GM21515 (cell line): Measurements from ENCODE around the gene PSME4.
A peak's percentile ranks its signal among the peaks of the same experiment; 100 is the strongest.

Source experiments
- ATAC-seq: cut with Tn5 transposase; IDR thresholded peaks from one replicate; pipeline ENCODE4 v1.9.1; 2021; ENCODE audit not compliant: unreplicated experiment

Gene PSME4, protein sequence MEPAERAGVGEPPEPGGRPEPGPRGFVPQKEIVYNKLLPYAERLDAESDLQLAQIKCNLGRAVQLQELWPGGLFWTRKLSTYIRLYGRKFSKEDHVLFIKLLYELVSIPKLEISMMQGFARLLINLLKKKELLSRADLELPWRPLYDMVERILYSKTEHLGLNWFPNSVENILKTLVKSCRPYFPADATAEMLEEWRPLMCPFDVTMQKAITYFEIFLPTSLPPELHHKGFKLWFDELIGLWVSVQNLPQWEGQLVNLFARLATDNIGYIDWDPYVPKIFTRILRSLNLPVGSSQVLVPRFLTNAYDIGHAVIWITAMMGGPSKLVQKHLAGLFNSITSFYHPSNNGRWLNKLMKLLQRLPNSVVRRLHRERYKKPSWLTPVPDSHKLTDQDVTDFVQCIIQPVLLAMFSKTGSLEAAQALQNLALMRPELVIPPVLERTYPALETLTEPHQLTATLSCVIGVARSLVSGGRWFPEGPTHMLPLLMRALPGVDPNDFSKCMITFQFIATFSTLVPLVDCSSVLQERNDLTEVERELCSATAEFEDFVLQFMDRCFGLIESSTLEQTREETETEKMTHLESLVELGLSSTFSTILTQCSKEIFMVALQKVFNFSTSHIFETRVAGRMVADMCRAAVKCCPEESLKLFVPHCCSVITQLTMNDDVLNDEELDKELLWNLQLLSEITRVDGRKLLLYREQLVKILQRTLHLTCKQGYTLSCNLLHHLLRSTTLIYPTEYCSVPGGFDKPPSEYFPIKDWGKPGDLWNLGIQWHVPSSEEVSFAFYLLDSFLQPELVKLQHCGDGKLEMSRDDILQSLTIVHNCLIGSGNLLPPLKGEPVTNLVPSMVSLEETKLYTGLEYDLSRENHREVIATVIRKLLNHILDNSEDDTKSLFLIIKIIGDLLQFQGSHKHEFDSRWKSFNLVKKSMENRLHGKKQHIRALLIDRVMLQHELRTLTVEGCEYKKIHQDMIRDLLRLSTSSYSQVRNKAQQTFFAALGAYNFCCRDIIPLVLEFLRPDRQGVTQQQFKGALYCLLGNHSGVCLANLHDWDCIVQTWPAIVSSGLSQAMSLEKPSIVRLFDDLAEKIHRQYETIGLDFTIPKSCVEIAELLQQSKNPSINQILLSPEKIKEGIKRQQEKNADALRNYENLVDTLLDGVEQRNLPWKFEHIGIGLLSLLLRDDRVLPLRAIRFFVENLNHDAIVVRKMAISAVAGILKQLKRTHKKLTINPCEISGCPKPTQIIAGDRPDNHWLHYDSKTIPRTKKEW (N-terminal part only)

DNA sequence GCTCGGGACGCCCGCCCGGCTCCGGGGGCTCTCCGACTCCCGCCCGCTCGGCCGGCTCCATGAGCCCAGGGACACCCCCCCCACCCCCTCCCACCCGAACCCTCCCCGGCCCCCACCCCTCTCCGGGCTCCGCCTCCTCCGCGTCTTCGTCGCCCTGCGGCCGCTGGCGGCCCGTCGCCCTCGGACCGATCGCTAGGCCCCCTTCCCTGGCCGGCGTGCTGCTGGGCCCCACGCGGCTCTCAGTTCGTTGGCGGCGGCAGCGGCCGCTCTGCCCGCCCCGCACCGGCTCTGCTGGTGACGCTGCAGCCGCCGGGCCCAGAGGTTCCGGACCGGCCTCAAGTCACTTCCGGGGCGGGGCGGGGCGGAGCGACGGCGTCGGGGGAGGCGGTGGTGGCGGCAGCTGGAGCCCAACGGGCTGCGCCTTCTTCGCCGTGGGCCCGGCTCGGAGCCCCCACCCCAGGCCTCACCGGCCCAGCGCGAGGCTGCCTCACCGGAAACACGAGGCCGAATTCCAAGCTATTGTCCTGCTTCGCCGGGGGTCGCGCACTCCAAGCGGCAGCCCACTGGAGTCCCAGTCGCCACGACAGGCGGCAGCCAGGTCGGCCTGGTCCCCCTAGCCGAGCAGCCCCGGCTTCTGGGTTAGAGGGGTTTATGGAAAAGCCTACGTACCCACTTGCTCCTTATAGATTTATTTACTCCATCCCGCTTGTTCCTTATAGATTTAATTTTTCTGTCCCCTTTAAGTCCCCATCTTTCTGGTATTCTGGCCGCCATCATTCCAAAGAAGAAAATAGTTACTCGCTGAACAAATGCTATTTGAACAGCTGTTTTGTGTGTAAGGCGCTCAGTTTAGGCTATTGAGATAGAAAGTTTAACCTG lies at the start of gene PSME4:
PSME4 (minus strand) TSS at position 270 of the 879 bp plus-strand sequence; CDS start at position 61, 209 bp downstream.
- peak; percentile 89 for ATAC-seq

DNA sequence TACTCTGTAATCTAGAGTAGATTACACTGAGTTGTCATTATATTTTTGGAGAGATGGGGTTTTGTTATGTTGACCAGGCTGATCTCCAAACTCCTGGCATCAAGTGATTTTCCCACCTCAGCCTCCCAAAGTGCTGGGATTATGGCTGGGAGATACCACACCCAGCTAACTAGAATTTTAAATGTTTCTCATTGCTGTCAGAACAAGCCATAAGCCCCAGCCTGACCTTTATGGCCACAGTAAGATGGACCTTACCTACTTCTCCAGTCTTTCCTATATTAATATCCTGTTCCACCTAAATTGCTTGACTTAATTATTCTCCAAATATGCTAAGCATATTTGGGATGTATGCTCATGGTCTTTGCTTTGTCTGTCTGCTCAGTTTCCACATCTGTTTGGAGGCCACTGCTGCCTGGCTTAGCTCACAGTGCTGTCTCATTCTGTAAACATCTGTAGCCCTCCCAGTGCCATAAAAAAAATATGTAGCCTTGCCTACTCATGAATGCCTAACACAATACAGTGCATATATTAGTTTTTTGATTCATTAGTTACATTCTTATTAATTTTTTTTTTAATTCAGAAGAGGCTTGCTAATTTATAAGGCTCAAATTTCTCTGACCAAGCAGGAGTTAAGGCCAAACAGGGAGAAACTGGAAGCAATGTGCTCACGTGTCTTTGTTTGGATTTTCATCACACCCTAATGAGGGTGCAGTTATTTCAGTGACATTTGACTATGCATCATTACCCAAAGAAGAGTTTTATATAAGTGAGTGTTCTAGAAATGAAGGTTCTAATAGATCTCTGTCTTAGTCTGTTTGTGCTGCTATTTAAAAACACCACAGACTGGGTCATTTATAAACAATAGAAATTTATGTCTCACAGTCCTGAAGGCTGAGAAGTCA lies 45.3 kb upstream of the PSME4 start:
- ATAC-seq: no peak

DNA sequence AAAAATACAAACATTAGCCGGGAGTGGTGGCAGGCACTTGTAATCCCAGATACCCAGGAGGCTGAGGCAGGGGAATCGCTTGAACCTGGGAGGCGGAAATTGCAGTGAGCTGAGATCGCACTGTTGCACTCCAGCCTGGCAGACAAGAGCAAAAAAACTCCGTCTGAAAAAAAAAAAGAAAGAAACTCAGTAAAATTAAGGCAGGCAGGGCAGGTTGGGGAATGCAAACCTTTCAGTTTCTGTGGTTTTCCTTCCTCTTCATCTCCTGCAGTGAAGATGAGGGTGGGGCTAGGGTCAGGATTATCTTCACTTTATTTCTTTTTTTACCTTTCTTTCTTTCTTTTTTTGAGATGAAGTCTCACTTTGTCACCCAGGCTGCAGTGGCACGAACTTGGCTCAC lies 43.2 kb upstream of the PSME4 start:
- no peak for ATAC-seq

DNA sequence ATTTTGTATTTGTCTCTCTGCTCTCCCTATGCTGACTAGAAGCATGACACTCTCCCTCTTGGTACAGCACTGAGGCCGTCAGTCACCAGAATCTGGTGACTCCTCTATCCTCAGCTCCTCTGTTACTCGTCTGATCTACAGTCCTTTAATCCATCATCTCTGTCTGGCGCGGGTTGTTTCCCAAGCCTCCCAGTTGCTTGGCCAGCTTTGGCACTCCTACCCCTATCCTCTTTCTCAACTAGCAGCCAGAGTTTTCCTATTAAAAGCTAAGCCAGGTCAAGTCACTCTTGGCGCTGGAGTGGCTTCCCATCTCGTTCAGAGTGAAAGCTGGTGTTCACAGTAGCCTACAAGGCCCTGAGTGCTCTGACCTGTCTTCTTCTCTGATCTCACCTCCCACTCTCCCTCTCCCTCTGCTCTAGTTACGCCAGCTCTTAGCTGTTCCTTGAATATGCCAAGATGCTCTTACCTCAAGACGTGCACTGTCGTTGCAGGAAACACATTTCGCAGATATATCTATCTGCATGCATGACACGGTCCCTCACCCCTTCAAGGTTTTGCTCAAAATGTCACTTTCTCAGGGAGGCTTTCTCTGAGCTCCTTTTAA lies 41.8 kb upstream of the PSME4 start:
- no peak for ATAC-seq

DNA sequence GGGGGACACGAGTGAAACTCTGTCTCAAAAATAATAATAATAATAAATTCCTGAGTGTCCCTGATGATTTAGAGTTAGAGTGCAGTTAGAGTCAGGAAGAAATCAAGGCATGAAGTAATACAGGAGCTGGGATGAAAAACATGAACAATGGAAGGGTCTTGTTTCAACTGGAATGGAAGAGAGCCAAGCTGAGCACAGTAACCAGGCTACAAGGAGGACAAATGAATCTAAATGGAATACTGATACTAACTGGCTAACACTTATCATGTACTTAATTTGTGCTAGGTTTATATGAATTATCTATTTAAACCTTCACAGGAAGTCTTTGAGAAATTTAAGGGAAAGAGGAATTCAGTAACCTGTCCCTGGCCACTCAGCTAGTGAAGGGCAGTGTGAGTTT lies 38.8 kb upstream of the PSME4 start:
- no peak for ATAC-seq

DNA sequence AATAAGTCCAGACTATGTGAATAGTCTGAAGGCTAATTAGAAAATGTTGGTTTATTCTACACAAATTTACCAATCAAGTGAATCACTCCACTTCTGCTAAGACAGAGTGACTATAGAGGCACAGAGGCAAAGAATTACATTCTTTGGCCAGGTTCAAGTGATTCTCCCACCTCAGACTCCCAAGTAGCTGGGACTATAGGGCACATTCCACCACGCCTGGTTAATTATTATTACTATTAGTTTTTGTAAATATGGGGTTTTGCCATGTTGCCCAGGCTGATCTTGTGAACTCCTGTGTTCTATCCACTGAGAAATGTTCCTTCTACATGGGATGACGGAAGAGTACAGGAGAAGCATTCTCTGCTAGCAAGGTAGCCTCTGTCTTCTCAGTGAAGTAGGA lies 37.6 kb upstream of the PSME4 start:
- ATAC-seq: no peak

DNA sequence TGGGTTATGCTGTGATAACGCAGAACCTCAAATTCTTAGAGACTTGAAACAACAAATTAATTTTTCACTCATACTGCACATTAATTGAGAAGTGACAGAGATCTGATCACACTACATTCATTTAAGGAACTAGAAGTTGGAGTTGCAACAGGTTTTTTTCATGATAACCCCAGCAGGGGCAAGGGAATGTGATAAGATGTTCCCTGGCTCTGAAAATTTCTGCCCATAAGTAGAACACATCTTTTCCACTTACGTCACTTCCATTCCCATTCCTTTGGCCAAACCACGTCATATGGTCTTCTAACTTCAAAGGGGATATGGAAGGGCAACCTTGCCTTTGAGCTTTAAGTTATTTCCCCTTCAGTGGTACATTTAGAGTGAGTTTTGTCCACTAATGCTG lies 29.7 kb upstream of the PSME4 start:
- ATAC-seq: no peak

DNA sequence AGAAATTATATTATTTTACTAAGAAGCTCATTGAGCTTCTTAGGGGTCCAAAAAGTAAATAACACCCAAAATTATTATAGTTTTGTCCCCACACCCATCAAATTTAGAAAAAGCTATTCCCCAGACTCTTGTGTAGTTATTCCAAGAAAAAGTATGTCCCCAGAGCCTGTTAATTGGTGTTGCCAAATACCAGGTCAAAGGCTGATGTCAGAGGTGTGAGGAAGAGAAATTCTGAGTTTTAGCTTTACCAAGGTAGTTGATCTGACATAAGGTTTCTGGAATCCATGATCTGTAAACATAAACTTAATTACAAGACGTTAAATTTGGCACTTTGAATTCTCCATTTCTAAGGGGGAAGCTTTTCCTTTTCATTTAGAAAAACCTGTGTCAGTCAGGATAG lies 29.3 kb upstream of the PSME4 start:
- no peak for ATAC-seq

DNA sequence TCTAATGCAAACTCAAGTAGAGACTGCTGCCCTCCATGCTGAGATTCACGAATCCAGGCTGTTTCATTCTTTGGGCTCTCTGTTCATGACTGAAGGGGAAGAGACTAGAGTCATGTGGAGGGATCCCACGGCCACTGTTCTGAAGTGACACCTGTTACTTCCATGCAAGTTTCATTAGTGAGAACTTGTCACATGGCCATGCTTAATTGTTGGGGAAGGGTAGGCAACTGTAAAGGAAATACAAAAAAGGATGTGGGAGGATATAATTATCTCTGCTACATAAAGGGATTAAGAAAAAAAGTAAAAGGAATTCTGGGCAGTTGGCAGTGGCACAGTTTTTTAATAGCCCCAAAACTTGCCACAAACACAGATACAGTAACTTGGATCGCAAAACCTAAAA lies 28.0 kb upstream of the PSME4 start:
- no peak for ATAC-seq

DNA sequence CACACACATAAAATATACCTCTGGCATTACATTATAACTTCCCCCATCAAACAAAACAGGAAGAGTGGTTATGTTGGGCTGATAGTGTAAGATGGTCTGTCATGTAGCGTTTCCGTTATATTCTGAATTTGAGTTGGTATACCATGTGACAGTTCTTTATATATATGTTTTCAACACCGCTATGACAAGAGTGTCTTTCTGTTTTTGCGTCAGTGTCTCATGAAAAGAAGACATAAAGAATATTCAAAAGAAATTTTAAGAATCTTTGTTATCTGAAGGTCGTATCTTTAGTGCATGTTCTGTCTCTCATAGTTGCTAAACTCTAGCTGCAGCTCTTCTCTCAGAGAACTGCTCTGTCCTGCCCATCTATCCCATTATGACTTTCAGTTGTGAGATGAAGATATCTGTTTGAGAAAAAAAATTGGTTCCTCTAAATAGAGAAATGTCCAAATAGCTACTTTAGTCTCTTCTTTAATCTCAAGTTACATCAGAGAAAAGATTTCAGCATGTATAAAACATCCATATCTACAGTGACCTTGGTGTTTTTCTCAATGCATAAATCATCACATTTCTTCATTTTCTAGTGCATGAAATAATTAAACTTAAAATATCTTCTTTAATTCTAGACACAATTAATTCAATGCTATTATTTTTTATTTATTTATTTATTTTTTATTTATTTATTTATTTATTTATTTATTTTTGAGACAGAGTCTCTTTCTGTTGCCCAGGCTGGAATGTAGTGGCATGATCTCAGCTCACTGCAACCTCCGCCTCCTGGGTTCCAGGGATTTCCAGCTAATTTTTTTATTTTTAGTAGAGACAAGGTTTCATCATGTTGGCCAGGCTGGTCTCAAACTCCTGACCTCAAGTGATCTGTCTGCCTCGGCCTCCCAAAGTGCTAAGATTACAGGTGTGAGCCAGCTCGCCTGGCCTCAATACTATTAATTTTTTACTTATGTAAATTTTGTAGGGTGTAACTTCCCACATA lies 24.3 kb upstream of the PSME4 start:
- no peak for ATAC-seq

DNA sequence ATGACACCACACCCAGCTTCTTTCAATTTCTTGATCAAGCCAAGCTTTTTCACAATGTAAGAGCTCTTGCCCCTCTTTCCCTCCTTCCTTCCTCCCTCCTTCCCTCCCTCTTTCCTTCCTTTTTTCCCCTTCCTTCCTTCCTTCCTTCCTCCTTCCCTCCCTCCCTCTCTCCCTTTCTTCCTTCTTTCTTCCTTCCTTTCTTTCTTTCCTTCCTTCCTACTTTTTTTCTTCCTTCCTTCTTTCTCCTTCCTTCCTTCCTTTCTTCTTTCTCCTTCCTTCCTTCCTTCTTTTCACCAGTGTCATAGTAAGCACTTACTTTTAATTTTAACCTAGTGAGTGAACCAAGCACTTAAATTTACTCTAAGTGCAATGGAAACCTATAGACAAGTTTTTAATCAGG lies 21.2 kb upstream of the PSME4 start:
- no peak for ATAC-seq

DNA sequence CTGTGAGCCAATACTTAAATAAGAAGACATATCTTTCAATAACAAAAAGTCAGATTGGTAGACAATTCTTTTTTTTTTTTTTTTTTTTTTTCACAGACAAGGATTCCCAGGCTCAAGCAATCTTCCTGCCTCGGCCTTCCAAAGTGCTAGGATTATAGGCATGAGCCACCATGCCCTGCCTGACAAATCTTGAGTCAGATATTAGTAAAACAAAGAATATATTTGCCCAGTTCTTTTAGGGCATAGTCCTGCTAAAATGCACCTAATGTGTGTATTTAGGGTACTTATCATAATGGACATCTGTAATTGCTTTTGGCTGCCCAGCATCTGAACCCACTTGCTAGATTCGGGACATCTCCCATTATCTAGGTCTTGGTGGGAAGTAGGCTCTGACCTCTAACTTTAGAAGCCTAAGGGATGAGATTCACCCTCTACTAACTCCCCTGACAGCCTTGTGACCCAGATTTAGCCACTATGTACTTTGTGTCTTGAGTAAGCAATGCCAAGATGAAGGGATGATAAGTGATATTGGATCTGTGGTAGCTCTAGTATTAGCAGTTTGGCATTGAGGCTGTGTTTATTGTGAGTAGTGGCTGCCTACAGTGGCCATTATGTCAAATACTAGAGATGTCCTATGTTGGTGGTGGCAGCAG lies 18.5 kb upstream of the PSME4 start:
- ATAC-seq: no peak

DNA sequence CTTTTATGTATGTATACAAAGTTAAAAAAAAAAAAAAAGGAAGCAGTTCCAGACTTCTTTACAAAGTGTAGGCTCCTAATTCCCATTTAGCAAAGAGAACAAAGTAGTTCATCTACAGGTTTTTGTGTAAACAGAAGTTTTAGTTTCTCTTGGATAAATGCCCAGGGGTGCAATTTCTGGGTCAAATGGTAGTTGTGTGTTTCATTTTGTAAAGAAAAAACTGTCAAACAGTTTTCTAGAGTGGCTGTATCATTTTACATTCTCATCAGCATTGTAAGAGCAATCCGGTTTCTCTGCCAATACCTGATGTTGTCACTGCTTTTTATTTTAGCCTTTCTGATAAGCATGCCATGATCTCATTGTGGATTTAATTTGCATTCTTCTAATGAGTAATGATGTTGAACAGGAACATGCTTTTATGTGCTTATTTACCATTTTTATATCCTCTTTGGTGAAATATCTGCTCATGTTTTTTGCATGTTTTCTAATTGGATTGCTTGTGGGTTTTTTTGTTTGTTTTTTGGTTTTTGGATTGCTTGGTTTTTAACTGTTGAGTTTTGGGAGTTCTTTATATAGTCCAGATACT lies 16.6 kb upstream of the PSME4 start:
- peak; percentile 52 for ATAC-seq

DNA sequence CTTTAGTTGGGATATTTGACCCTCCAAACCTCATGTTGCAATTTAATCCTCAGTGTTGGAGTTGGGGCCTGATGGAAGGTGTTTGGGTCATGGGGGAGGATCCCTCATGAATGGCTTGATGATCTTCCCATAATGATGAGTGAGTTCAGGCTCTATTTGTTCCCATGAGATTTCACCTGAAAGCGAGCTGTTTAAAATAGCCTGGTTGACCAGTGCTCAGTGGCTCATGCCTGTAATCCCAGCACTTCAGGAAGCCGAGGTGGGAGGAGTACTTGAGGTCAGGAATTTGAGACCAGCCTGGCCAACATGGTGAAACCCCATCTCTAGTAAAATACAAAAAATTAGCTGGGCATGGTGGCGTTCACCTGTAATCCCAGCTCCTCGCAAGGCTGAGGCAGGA lies 14.9 kb upstream of the PSME4 start:
- ATAC-seq: no peak

DNA sequence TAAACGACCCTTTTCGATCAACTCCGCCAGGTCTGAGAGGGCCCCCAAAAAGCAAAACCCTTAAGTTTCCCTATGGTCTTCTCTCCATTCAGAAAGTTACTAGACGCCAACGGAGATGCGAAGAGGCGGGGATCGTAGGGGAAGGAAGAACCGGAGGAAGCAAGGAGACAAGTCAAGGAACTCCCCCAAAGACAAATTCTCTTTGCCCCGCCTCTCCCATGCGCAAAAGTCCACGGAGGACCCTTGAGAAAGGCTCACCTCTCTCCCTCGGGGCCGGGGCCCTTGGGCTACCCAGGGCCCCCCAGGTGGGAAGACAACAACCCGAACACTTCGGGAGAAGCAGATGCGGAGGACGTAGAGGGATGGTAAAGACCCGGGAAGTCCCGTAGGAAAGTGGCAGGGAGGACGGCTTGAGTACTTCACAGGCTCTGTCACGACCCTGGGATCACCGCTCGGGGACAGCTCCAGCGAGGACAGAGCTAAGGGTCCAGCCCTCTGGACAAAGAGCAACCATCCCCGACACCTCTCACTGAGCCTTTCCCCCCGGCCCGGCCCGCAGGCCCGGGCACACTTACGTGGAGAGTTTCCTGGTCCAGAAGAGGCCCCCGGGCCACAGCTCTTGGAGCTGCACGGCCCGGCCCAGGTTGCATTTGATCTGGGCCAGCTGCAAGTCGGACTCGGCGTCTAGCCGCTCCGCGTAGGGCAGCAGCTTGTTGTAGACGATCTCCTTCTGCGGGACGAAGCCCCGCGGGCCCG lies 647 bp downstream of the PSME4 start:
- peak; percentile 28 for ATAC-seq

DNA sequence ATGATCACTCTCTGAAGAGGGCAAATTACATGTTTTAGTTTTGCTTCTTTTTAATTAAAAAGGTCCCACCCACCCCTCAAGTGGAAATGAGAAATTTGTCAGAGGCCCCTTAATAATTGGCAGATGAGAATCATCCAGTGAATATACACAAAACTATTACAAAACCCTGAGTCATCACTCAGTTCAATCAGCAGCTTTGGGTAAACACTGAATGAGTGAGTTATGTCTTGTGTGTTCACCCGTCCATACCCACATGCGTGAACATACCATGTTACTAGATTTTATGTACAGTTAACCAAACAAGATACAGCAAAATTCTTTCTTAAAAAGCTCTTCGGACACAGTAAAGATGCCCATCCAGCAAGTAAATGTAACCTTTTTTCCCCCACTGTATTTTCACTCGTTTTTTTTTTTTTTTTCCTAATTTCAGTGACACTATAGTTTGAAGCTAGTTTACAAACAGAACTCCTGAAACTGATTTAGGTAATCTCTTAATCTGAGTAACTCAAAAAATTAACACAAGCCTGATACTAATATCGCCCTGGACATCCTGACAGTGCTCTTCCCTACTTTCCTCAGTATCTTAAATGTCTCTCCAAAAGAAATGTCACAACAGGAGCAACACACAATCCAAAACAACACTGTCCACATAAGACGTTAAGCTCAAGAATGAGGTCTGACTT lies 1.4 kb downstream of the PSME4 start:
- no peak for ATAC-seq
